Left ventricle myocardium inferior (tissue), 1 donor: Measurements from ENCODE around the gene DDX10. TPM values are rescaled to one million over a fixed set of nuclear protein-coding genes. Genes with fewer than 3 reads are reported as not detected.

ENCODE experiments used
- DNase-seq: peaks from one replicate; pipeline ENCODE4 v3.0.0-alpha.2; 2020
- H3K27ac ChIP-seq: fragments of 200-600 bp; replicated peaks from 2 replicates; pipeline ENCODE4 v1.8.0; 2021
- H3K27me3 ChIP-seq: fragments of 200-600 bp; 2 replicates; pipeline ENCODE4 v1.8.0; 2021; ENCODE audit warnings: low read depth
- H3K36me3 ChIP-seq: fragments of 200-600 bp; 2 replicates; pipeline ENCODE4 v1.8.0; 2021
- H3K4me1 ChIP-seq: fragments of 200-600 bp; 2 replicates; pipeline ENCODE4 v1.8.0; 2021
- H3K4me3 ChIP-seq: fragments of 200-600 bp; 2 replicates; pipeline ENCODE4 v1.8.0; 2021; ENCODE audit warnings: mild to moderate bottlenecking, moderate library complexity
- H3K9me3 ChIP-seq: fragments of 200-600 bp; replicated peaks from 2 replicates; pipeline ENCODE4 v1.8.0; 2021
- CTCF ChIP-seq: fragments of 200-600 bp; IDR thresholded peaks from 2 replicates; pipeline ENCODE4 v1.8.0; 2021; ENCODE audit warnings: antibody characterized with exemption, mild to moderate bottlenecking, borderline replicate concordance
- intact Hi-C: fragments of 100-400 bp; cut with micrococcal nuclease; formaldehyde crosslinking; loops from one replicate; pipeline ENCODE4 v1.11.0; 2022
- total RNA-seq: library from RNA; stranded (reverse); fragmentation: NEBNext Ultra II Directional; extraction: Animal tissue kit (Norgen Biotek cat#: 25700); gene quantifications from one replicate; pipeline ENCODE4 v1.2.1, GENCODE V29; 2021
- donor health status: DM: no; HTN: yes; CAD: no; lungs with severe emphysema.

The DDX10 gene
- total RNA-seq, 1 donor from 2014 or later = 11.7 TPM

- no peak for DNase-seq
- H3K4me1 ChIP-seq = peaks cover 14% of the 10 kb centered on the region
- no peaks in the 10 kb centered on the region for H3K27me3 ChIP-seq
- TF ChIP-seq CTCF = no peak
- intact Hi-C loops = no loop called here
- H3K27ac ChIP-seq = no peak overlapping the region
- H3K36me3 ChIP-seq = no peaks in the 10 kb centered on the region
- no peak overlapping the region for H3K4me3 ChIP-seq
- H3K9me3 ChIP-seq = no peaks in the 10 kb centered on the region
These were observed 247.7 kb downstream of the DDX10 start for GRCh38 chr11:108912581-108912980.

- H3K9me3 ChIP-seq = no peaks in the 10 kb centered on the region
- no peak for DNase-seq
- H3K27ac ChIP-seq = no peak overlapping the region
- no peaks in the 10 kb centered on the region for H3K36me3 ChIP-seq
- H3K4me3 ChIP-seq = no peak overlapping the region
- no peaks in the 10 kb centered on the region for H3K27me3 ChIP-seq
- no peak for TF ChIP-seq CTCF
- H3K4me1 ChIP-seq = peaks cover 14% of the 10 kb centered on the region
- intact Hi-C loops = no loop called here
These were observed 248.3 kb downstream of the DDX10 start for GRCh38 chr11:108913204-108913603.

GRCh38 chr11:108914211-108914610 is 249.3 kb downstream of the DDX10 start:
- no peak overlapping the region for H3K4me3 ChIP-seq
- no peaks in the 10 kb centered on the region for H3K9me3 ChIP-seq
- intact Hi-C loops = no loop called here
- no peak for TF ChIP-seq CTCF
- peaks cover 14% of the 10 kb centered on the region for H3K4me1 ChIP-seq
- no peak overlapping the region for H3K27ac ChIP-seq
- no peaks in the 10 kb centered on the region for H3K36me3 ChIP-seq
- no peaks in the 10 kb centered on the region for H3K27me3 ChIP-seq
- DNase-seq = no peak

- no peak for DNase-seq
- intact Hi-C loops = no loop called here
- no peak overlapping the region for H3K4me3 ChIP-seq
- no peaks in the 10 kb centered on the region for H3K27me3 ChIP-seq
- TF ChIP-seq CTCF = no peak
- no peaks in the 10 kb centered on the region for H3K9me3 ChIP-seq
- H3K4me1 ChIP-seq = peaks cover 14% of the 10 kb centered on the region
- no peak overlapping the region for H3K27ac ChIP-seq
- H3K36me3 ChIP-seq = no peaks in the 10 kb centered on the region
These were observed 250.1 kb downstream of the DDX10 start for GRCh38 chr11:108914981-108915380.

- H3K4me3 ChIP-seq = no peak overlapping the region
- H3K4me1 ChIP-seq = peaks cover 14% of the 10 kb centered on the region
- H3K9me3 ChIP-seq = no peaks in the 10 kb centered on the region
- intact Hi-C loops = no loop called here
- no peak overlapping the region for H3K27ac ChIP-seq
- no peak for TF ChIP-seq CTCF
- DNase-seq = no peak
- H3K36me3 ChIP-seq = peaks cover 3% of the 10 kb centered on the region
- no peaks in the 10 kb centered on the region for H3K27me3 ChIP-seq
These were observed 250.8 kb downstream of the DDX10 start for GRCh38 chr11:108915666-108916065.

- Histone ChIP-seq H3K9me3 (no peaks in the 10 kb centered on the region), H3K36me3 (peaks cover 4% of the 10 kb centered on the region), H3K4me3 (no peak overlapping the region), H3K27me3 (no peaks in the 10 kb centered on the region), H3K4me1 (peaks cover 14% of the 10 kb centered on the region), H3K27ac (no peak overlapping the region)
- intact Hi-C loops = no loop called here
- TF ChIP-seq CTCF = no peak
- DNase-seq = no peak
These were observed 251.4 kb downstream of the DDX10 start for GRCh38 chr11:108916290-108916689.
